HG03175 (cell line): ENCODE data around the gene SIVA1.

Experiments
- ATAC-seq: cut with Tn5 transposase; IDR thresholded peaks from one replicate; pipeline ENCODE4 v1.9.1; 2021; ENCODE audit warnings: mild to moderate bottlenecking, moderate library complexity; ENCODE audit not compliant: unreplicated experiment

SIVA1 gene

GRCh38 chr14:104805941-104806624 is 53.1 kb downstream of the SIVA1 start:
- ATAC-seq, result no peak

DNA sequence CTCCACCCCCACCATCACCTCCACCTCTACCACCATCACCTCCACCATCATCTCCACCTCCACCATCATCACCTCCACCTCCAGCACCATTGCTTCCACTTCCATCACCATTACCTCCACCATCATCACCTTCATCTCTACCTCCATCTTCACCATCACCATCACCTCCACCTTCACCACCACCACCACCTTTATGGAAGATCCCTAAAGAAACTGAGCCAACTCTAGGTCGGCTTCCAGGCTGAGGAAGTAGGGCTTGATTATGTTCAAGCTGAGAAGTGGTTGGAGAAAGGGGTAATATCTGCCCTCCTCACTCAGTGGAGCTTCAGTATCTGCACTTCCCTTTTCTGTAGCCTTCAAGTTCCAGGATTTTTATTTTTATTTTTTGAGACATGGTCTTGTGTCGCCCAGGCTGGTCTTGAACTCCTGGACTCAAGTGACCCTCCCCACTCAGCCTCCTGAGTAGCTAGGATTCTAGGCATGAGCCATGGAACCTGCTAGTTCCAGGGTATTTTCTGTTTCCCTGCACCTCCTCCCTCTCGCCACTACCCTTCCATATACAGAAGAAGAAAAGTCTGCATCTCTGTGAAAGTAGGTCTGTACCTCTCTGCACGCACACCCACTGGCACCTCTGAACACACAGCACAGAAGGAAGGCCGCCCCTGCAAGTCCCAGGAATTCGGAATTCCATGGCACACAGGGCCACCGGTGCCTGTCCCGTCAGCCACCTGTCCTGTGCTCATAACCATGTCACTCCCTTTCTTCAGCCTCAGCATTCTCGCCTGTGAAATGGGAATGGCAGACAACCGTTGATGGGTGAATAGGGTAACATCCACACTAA is 53.9 kb downstream of the SIVA1 start:
- ATAC-seq, result no peak

DNA sequence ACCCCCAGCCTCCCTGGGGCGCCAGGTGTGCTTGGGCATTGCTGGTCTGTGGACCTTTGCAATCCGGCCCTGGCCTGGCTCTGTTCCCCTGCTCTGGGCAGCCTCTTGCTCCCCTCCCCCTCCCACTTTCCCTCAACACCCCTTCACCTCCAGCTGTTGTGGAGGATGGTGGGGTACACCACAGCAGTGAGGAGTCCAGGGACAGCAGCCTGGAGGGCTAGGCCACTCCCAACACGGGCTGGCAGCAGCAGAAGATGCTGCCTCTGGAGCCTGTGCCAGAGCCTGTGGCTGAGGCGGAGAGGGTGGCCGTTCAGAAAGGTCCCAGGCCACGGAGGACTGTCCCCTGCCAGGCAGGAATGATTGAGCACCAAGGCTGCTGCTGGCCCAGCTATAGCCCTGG is 55.5 kb downstream of the SIVA1 start:
- no peak for ATAC-seq
